HepG2 (cell line): Measurements from ENCODE around the gene CLCN1. TPM values are rescaled to one million over a fixed set of nuclear protein-coding genes. Genes with fewer than 3 reads are reported as not detected.

Source experiments
- BORCS8-MEF2B ChIP-seq: sonication (generic); formaldehyde crosslinking; IDR thresholded peaks from 2 replicates; pipeline ENCODE4 v1.8.0; 2022; ENCODE audit warnings: mild to moderate bottlenecking, missing genetic modification reagents
- CHD4 ChIP-seq: fragments of 200-600 bp; sonication (generic); IDR thresholded peaks from 2 replicates; pipeline ENCODE4 v1.7.0; 2017; ENCODE audit warnings: mild to moderate bottlenecking, low read length, borderline replicate concordance
- CREM ChIP-seq, 2 experiments: sonication (generic) in 1 of 2; formaldehyde crosslinking in 1 of 2; IDR thresholded peaks; 2 replicates each; pipeline versions ENCODE4 v1.4.0 to v1.6.1; 2016 to 2020; ENCODE audit warnings: antibody characterized with exemption in 1 of 2, mild to moderate bottlenecking in 1 of 2, missing genetic modification reagents in 1 of 2
- GTF2F1 ChIP-seq: fragments of 150-350 bp; IDR thresholded peaks from 2 replicates; pipeline ENCODE4 v1.6.1; 2014; ENCODE audit warnings: low read length
- HINFP ChIP-seq: sonication (generic); formaldehyde crosslinking; IDR thresholded peaks from 2 replicates; pipeline ENCODE4 v1.4.0; 2020; ENCODE audit warnings: low read depth, mild to moderate bottlenecking, missing genetic modification reagents
- HNRNPL ChIP-seq: fragments of 200-400 bp; formaldehyde crosslinking; IDR thresholded peaks from 2 replicates; pipeline ENCODE4 v1.6.1; 2017; ENCODE audit warnings: mild to moderate bottlenecking, low read depth, low read length
- NR2F2 ChIP-seq: IDR thresholded peaks from 2 replicates; pipeline ENCODE4 v1.6.1; 2012; ENCODE audit warnings: low read depth, inconsistent platforms, borderline replicate concordance
- PAWR ChIP-seq: sonication (generic); formaldehyde crosslinking; IDR thresholded peaks from 2 replicates; pipeline ENCODE4 v1.4.0; 2020; ENCODE audit warnings: missing genetic modification reagents, mild to moderate bottlenecking, borderline replicate concordance
- REL ChIP-seq: sonication (generic); formaldehyde crosslinking; conservative IDR thresholded peaks from 2 replicates; pipeline ENCODE4 v1.8.0; 2022; ENCODE audit warnings: mild to moderate bottlenecking, missing genetic modification reagents, moderate library complexity
- SMAD9 ChIP-seq: sonication (generic); formaldehyde crosslinking; IDR thresholded peaks from 2 replicates; pipeline ENCODE4 v1.5.1; 2020; ENCODE audit warnings: mild to moderate bottlenecking, missing genetic modification reagents
- TIGD3 ChIP-seq: sonication (generic); formaldehyde crosslinking; IDR thresholded peaks from 2 replicates; pipeline ENCODE4 v1.5.1; 2020; ENCODE audit warnings: mild to moderate bottlenecking, missing genetic modification reagents, borderline replicate concordance
- ZNF431 ChIP-seq: sonication (generic); formaldehyde crosslinking; IDR thresholded peaks from 2 replicates; pipeline ENCODE4 v1.9.0; 2022; ENCODE audit warnings: missing genetic modification reagents, low read depth, mild to moderate bottlenecking, borderline replicate concordance
- ZNF556 ChIP-seq: sonication (generic); formaldehyde crosslinking; IDR thresholded peaks from 2 replicates; pipeline ENCODE4 v1.4.0; 2020; ENCODE audit warnings: mild to moderate bottlenecking, missing genetic modification reagents, borderline replicate concordance
- ZNF574 ChIP-seq: sonication (generic); formaldehyde crosslinking; IDR thresholded peaks from 2 replicates; pipeline ENCODE4 v1.4.0; 2020; ENCODE audit warnings: missing genetic modification reagents
- ZSCAN9 ChIP-seq: IDR thresholded peaks from 2 replicates; pipeline ENCODE4 v1.6.1; 2016; ENCODE audit warnings: borderline replicate concordance
- ZXDC ChIP-seq: sonication (generic); formaldehyde crosslinking; IDR thresholded peaks from 2 replicates; pipeline ENCODE4 v1.5.0; 2020; ENCODE audit warnings: mild to moderate bottlenecking, missing genetic modification reagents
- polyA plus RNA-seq, 8 experiments: library from polyadenylated mRNA; depleted of rRNA in 3 of 8; stranded (reverse) in 7 of 8; unstranded in 1 of 8; fragments of >200 nt; fragmentation: Illumina TruSeq in 4 of 8; extraction: Trizol in 4 of 8; gene quantifications; 2 replicates each; pipeline versions ENCODE4 v1.2.1 to v1.2.3, GENCODE V29; 2011 to 2016; ENCODE audit warnings: low read depth in 4 of 8, missing spikeins in 1 of 8, mixed read lengths in 1 of 8; ENCODE audit not compliant: insufficient read depth in 1 of 8
- total RNA-seq, 5 experiments: library from RNA; depleted of rRNA; stranded (reverse); fragments of >200 nt; fragmentation: Illumina TruSeq; extraction: Trizol; gene quantifications; 2 replicates each; pipeline ENCODE4 v1.2.3, GENCODE V29; 2016; ENCODE audit warnings: low read depth in 1 of 5
- TF ChIP-seq, protein P1 (sequence below): sonication (generic); formaldehyde crosslinking; IDR thresholded peaks from 2 replicates; pipeline ENCODE4 v1.5.0; 2020; ENCODE audit warnings: missing genetic modification reagents
- TF ChIP-seq, protein P2 (sequence below): IDR thresholded peaks from 2 replicates; pipeline ENCODE4 v1.6.1; 2016; ENCODE audit warnings: low read depth, borderline replicate concordance

CLCN1 gene
- total and polyA plus RNA-seq, 2 of the 13 experiments (the other 11 are each of a cell fraction or from before 2014, with no cell fraction given), result 0.01 TPM; not detected in 1

GRCh38 chr7:143393267-143394041 lies 77.5 kb downstream of the CLCN1 start (continued):
- TF ChIP-seq HINFP (CRISPR knock-in tag) (peak; percentile 80), NR2F2 (0 out of 2 replicates have a peak, but pooled peaks have one; percentile 67), ZNF431 (CRISPR knock-in tag) (peak; percentile 69; the same call in 1 of the 2 replicates), BORCS8-MEF2B (0 out of 2 replicates have a peak, but pooled peaks have one; percentile 13), ZNF574 (CRISPR knock-in tag) (peak; percentile 74), ZNF556 (0 out of 2 replicates have a peak, but pooled peaks have one; percentile 39), SMAD9 (no peak), TIGD3 (CRISPR knock-in tag) (no peak), PAWR (CRISPR knock-in tag) (no peak), CHD4 (peak; percentile 60; the same call in 1 of the 2 replicates), REL (CRISPR knock-in tag) (no peak), CREM (IDR thresholded peaks at IDR 0.05) (peak; percentile 51; the same call in 1 of the 2 replicates), CREM (CRISPR knock-in tag; IDR thresholded peaks at IDR 0.05) (no peak), GTF2F1 (no peak), HNRNPL (0 out of 2 replicates have a peak, but pooled peaks have one; percentile 52), ZXDC (CRISPR knock-in tag) (0 out of 2 replicates have a peak, but pooled peaks have one; percentile 55), ZSCAN9 (CRISPR knock-in tag) (0 out of 2 replicates have a peak, but pooled peaks have one; percentile 23)
- TF ChIP-seq, protein P1, sequence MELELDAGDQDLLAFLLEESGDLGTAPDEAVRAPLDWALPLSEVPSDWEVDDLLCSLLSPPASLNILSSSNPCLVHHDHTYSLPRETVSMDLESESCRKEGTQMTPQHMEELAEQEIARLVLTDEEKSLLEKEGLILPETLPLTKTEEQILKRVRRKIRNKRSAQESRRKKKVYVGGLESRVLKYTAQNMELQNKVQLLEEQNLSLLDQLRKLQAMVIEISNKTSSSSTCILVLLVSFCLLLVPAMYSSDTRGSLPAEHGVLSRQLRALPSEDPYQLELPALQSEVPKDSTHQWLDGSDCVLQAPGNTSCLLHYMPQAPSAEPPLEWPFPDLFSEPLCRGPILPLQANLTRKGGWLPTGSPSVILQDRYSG, result no peak
- TF ChIP-seq, protein P2, sequence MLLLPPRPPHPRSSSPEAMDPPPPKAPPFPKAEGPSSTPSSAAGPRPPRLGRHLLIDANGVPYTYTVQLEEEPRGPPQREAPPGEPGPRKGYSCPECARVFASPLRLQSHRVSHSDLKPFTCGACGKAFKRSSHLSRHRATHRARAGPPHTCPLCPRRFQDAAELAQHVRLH (CRISPR knock-in tag), result peak; percentile 28; the same call in 1 of the 2 replicates
